ENCODE results near the gene MGA.

DNA sequence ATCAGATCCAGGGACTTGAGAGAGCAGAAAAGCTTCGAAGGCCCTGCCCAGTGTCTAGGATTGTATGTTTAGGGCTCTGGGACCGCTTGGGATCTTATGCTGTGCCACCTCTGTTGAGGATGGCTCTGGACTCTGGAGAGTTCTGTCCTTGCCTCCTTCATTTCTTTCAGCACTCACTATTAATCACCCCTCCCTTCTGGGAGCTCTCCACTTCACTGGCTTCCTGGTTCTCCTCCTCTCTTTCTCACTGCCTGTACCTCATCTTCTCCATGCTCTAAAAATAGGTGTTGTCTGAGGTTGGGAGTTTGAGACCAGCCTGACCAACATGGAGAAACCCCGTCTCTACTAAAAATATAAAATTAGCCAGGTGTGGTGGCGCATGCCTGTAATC is 131.3 kb downstream of the MGA start:
- TF ChIP-seq, protein P1, sequence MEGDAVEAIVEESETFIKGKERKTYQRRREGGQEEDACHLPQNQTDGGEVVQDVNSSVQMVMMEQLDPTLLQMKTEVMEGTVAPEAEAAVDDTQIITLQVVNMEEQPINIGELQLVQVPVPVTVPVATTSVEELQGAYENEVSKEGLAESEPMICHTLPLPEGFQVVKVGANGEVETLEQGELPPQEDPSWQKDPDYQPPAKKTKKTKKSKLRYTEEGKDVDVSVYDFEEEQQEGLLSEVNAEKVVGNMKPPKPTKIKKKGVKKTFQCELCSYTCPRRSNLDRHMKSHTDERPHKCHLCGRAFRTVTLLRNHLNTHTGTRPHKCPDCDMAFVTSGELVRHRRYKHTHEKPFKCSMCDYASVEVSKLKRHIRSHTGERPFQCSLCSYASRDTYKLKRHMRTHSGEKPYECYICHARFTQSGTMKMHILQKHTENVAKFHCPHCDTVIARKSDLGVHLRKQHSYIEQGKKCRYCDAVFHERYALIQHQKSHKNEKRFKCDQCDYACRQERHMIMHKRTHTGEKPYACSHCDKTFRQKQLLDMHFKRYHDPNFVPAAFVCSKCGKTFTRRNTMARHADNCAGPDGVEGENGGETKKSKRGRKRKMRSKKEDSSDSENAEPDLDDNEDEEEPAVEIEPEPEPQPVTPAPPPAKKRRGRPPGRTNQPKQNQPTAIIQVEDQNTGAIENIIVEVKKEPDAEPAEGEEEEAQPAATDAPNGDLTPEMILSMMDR (conservative IDR thresholded peaks at IDR 0.05 in 1 of 2, IDR thresholded peaks at IDR 0.05 in 1 of 2; ENCODE audit: low read depth in 1 of 2, low read length in 2 of 2), result no peak
- no peak for TF ChIP-seq EZH2 (IDR thresholded peaks at IDR 0.05; ENCODE audit: low read length, missing control alignments)
